Right cardiac atrium (tissue), 5 donors: ENCODE results near the gene CENPP. TPM values are rescaled to one million over a fixed set of nuclear protein-coding genes. Genes with fewer than 3 reads are reported as not detected.
A peak's percentile ranks its signal among the peaks of the same experiment; 100 is the strongest.

ENCODE experiments used
- ATAC-seq, 2 donors: fragments of 200-7000 bp; cut with Tn5 transposase; one replicate each; pipeline versions ENCODE4 v1.8.0 to v1.9.1; 2020; ENCODE audit warnings: moderate library complexity in 2 of 2, mild to moderate bottlenecking in 1 of 2
- DNase-seq, 3 donors: peaks; one replicate each; pipeline ENCODE4 v3.0.0-alpha.2; 2020
- H3K27ac ChIP-seq: one replicate; pipeline ENCODE4 v1.5.1; 2013; ENCODE audit warnings: mild to moderate bottlenecking, low read length, control low read depth, moderate library complexity
- H3K27me3 ChIP-seq: one replicate; pipeline ENCODE4 v1.6.1; 2013; ENCODE audit not compliant: control insufficient read depth, insufficient read depth
- H3K4me1 ChIP-seq: one replicate; pipeline ENCODE4 v1.6.1; 2013; ENCODE audit warnings: low read length; ENCODE audit not compliant: control insufficient read depth, insufficient read depth
- H3K4me3 ChIP-seq: one replicate; pipeline ENCODE4 v1.5.1; 2013; ENCODE audit warnings: low read length, control low read depth
- H3K9me3 ChIP-seq: one replicate; pipeline ENCODE4 v1.6.1; 2013; ENCODE audit warnings: low read length; ENCODE audit not compliant: control insufficient read depth
- WGBS: extraction: QIAGEN DNeasy Blood & Tissue Kit; methylation state at CpG from one replicate; pipeline ENCODE4 v1.1.7; 2013; 5-methylcytosine and 5-hydroxymethylcytosine counted together
- intact Hi-C, 4 donors: fragments of 100-400 bp; cut with DNase I; formaldehyde crosslinking; loops; one replicate each; pipeline versions ENCODE4 v1.11.0 to v1.14.0; 2022 to 2023
- polyA plus RNA-seq: library from polyadenylated mRNA; stranded (reverse); fragments of 200-250 nt; gene quantifications from one replicate; pipeline ENCODE4 v1.2.3, GENCODE V29; 2013
- total RNA-seq, 4 donors: library from RNA; stranded (reverse); fragmentation: NEBNext Ultra II Directional; extraction: Animal tissue kit (Norgen Biotek cat#: 25700); gene quantifications; one replicate each; pipeline ENCODE4 v1.2.1, GENCODE V29; 2021
- donor health status: healthy with polysubstance abuse.
- donor health status: DM: no; HTN: yes; CAD: no.
- donor health status: DM: no; HTN: no; CAD: no.
- donor health status: DM: no; HTN: yes; CAD: no; lungs with severe emphysema.
- donor health status: DM: yes; HTN: yes; CAD: no.

CENPP gene
- total and polyA plus RNA-seq, 5 donors: 2.0 to 4.0 (median 2.8) TPM

- WGBS: 69% methylated on average over 2 of the region's 2 CpGs
- Histone ChIP-seq H3K9me3 (no peaks in the 10 kb centered on the region), H3K4me3 (no peak overlapping the region), H3K27me3 (no peaks in the 10 kb centered on the region), H3K27ac (peak overlapping the region; percentile 23), H3K4me1 (no peaks in the 10 kb centered on the region)
- intact Hi-C loops: no loop called here
- no peak for ATAC-seq
- DNase-seq: no peak
Measured at GRCh38 chr9:92313624-92314012, 12.1 kb upstream of the CENPP start.

GRCh38 chr9:92315456-92315855 is 10.3 kb upstream of the CENPP start:
- no peak overlapping the region for H3K27ac ChIP-seq
- intact Hi-C loops: no loop called here
- no peak for DNase-seq
- WGBS: 91% methylated on average over 5 of the region's 5 CpGs
- no peaks in the 10 kb centered on the region for H3K27me3 ChIP-seq
- H3K4me3 ChIP-seq: no peak overlapping the region
- no peak for ATAC-seq
- H3K9me3 ChIP-seq: no peaks in the 10 kb centered on the region
- no peaks in the 10 kb centered on the region for H3K4me1 ChIP-seq

- ATAC-seq (no peak), DNase-seq (no peak)
- Histone ChIP-seq H3K9me3 (no peaks in the 10 kb centered on the region), H3K4me3 (peak overlapping the region; percentile 99), H3K27me3 (no peaks in the 10 kb centered on the region), H3K4me1 (no peaks in the 10 kb centered on the region), H3K27ac (no peak overlapping the region)
- 14% methylated on average over 2 of the region's 2 CpGs for WGBS
- intact Hi-C loops: loop anchor here in 1 of 4 donors (10.0 kb wide), 1 partner anchor 310 kb away; no protein-coding TSS in a partner anchor
Measured at GRCh38 chr9:92324431-92324830, 1.3 kb upstream of the CENPP start.

GRCh38 chr9:92324889-92325268 is 874 bp upstream of the CENPP start:
- Histone ChIP-seq H3K4me1 (no peaks in the 10 kb centered on the region), H3K27ac (peak overlapping the region; percentile 91), H3K27me3 (no peaks in the 10 kb centered on the region), H3K9me3 (no peaks in the 10 kb centered on the region), H3K4me3 (peak overlapping the region; percentile 99)
- DNase-seq (no peak), ATAC-seq (peak; percentile 58 to 74)
- intact Hi-C loops: loop anchor here in 1 of 4 donors (10.0 kb wide), 1 partner anchor 310 kb away; no protein-coding TSS in a partner anchor
- under 1% methylated on average over 12 of the region's 12 CpGs for WGBS

- Histone ChIP-seq H3K4me1 (no peaks in the 10 kb centered on the region), H3K9me3 (no peaks in the 10 kb centered on the region), H3K27me3 (no peaks in the 10 kb centered on the region), H3K4me3 (peak overlapping the region; percentile 99), H3K27ac (peak overlapping the region; percentile 91)
- ATAC-seq (no peak), DNase-seq (no peak)
- WGBS: 1% methylated on average over 30 of the region's 30 CpGs
- intact Hi-C loops: loop anchor here in 1 of 4 donors (10.0 kb wide), 1 partner anchor 309 kb away; no protein-coding TSS in a partner anchor
Measured at GRCh38 chr9:92325991-92326500, 293 bp downstream of the CENPP start.

GRCh38 chr9:92327283-92327850 is 1.6 kb downstream of the CENPP start:
- H3K4me1 ChIP-seq: no peaks in the 10 kb centered on the region
- H3K27ac ChIP-seq: no peak overlapping the region
- H3K4me3 ChIP-seq: no peak overlapping the region
- ATAC-seq: no peak
- WGBS: 68% methylated on average over 2 of the region's 2 CpGs
- intact Hi-C loops: loop anchor here in 1 of 4 donors (10.0 kb wide), 1 partner anchor 307 kb away; no protein-coding TSS in a partner anchor
- no peaks in the 10 kb centered on the region for H3K9me3 ChIP-seq
- no peak for DNase-seq
- no peaks in the 10 kb centered on the region for H3K27me3 ChIP-seq

- H3K27ac ChIP-seq: no peak overlapping the region
- ATAC-seq (no peak), DNase-seq (no peak)
- 41% methylated on average over 2 of the region's 2 CpGs for WGBS
- H3K4me3 ChIP-seq: no peak overlapping the region
- H3K4me1 ChIP-seq: no peaks in the 10 kb centered on the region
- H3K9me3 ChIP-seq: no peaks in the 10 kb centered on the region
- intact Hi-C loops: loop anchor here in 1 of 4 donors (10.0 kb wide), 1 partner anchor 307 kb away; no protein-coding TSS in a partner anchor
- no peaks in the 10 kb centered on the region for H3K27me3 ChIP-seq
Measured at GRCh38 chr9:92328225-92328624, 2.5 kb downstream of the CENPP start.

- peak in 1 of 3 donors; percentile 47 for DNase-seq
- peak overlapping the region; percentile 58 for H3K27ac ChIP-seq
- H3K27me3 ChIP-seq: no peaks in the 10 kb centered on the region
- H3K9me3 ChIP-seq: no peaks in the 10 kb centered on the region
- WGBS: 51% methylated on average over 3 of the region's 3 CpGs
- intact Hi-C loops: no loop called here
- H3K4me1 ChIP-seq: no peaks in the 10 kb centered on the region
- peak; percentile 47 to 74 for ATAC-seq
- H3K4me3 ChIP-seq: no peak overlapping the region
Measured at GRCh38 chr9:92332577-92333281, 7.0 kb downstream of the CENPP start.

- ATAC-seq (peak in 1 of 2 donors; percentile 41), DNase-seq (no peak)
- 76% methylated on average over 2 of the region's 2 CpGs for WGBS
- H3K9me3 ChIP-seq: no peaks in the 10 kb centered on the region
- H3K4me1 ChIP-seq: no peaks in the 10 kb centered on the region
- no peak overlapping the region for H3K4me3 ChIP-seq
- peak overlapping the region; percentile 58 for H3K27ac ChIP-seq
- intact Hi-C loops: no loop called here
- H3K27me3 ChIP-seq: no peaks in the 10 kb centered on the region
Measured at GRCh38 chr9:92333282-92333634, 7.5 kb downstream of the CENPP start.

- H3K9me3 ChIP-seq: no peaks in the 10 kb centered on the region
- no peaks in the 10 kb centered on the region for H3K27me3 ChIP-seq
- H3K27ac ChIP-seq: no peak overlapping the region
- H3K4me1 ChIP-seq: no peaks in the 10 kb centered on the region
- WGBS: 97% methylated on average over 1 of the region's 1 CpG
- no peak overlapping the region for H3K4me3 ChIP-seq
- ATAC-seq: no peak
- intact Hi-C loops: loop anchor here in 3 of 4 donors (10.0 kb wide), 2 partner anchors 93 to 293 kb away; no protein-coding TSS in a partner anchor
- no peak for DNase-seq
Measured at GRCh38 chr9:92341578-92341977, 15.8 kb downstream of the CENPP start.

- Histone ChIP-seq H3K9me3 (no peaks in the 10 kb centered on the region), H3K27me3 (no peaks in the 10 kb centered on the region), H3K27ac (no peak overlapping the region), H3K4me1 (no peaks in the 10 kb centered on the region), H3K4me3 (no peak overlapping the region)
- ATAC-seq (no peak), DNase-seq (no peak)
- intact Hi-C loops: loop anchor here in 3 of 4 donors (10.0 kb wide), 2 partner anchors 92 to 292 kb away; no protein-coding TSS in a partner anchor
- WGBS: 73% methylated on average over 1 of the region's 1 CpG
Measured at GRCh38 chr9:92342825-92343488, 17.2 kb downstream of the CENPP start.
